GM19328 (cell line): ENCODE measurements around the gene SCD5.
A peak's percentile ranks its signal among the peaks of the same experiment; 100 is the strongest.

Experiments used
- ATAC-seq: cut with Tn5 transposase; IDR thresholded peaks from one replicate; pipeline ENCODE4 v1.9.1; 2021; ENCODE audit warnings: mild to moderate bottlenecking, moderate library complexity; ENCODE audit not compliant: unreplicated experiment

The SCD5 gene

GRCh38 chr4:82739287-82740190 lies 59.1 kb downstream of the SCD5 start:
- peak; percentile 99 for ATAC-seq

- ATAC-seq = no peak
Measured at GRCh38 chr4:82737354-82737753, 61.2 kb downstream of the SCD5 start.

DNA sequence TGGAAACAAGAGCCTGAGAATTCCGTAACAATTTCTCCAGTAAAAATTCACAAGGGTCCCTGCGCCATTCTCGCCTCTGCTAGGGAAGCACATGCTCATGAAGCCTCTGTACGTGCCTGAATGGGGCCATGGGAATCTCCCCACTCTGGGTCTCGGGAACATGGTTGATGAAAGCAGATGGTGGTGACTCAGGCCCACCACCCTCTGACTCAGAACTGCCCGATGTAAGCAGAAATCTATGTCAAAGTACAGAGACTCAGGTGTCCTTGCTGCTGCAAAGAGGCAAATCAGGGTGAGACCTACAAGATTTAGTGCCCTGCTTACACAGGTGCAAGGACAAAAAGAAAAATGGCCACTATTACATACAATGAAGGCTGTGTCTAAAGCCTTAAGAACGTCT lies 65.0 kb downstream of the SCD5 start:
- no peak for ATAC-seq

- ATAC-seq = no peak
Measured at GRCh38 chr4:82728301-82728700, 70.3 kb downstream of the SCD5 start.

DNA sequence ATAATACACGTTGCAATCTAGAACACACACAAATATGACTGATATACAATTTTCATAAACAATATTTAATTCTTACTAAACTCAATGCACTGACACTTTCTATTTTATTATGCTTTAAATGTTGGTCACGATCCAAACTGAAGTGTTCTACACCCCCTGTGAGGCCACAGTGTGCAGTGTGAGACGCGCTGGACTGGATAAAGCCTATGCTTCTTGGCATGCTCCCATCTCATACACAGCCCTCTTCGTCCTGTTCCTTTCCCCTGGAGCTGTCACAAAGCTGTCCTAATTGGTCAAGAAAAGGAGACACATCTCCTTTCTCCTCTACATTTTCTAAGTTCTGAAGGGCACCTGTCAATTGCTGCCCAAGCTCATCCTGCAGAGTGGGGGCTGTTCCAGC lies 72.0 kb downstream of the SCD5 start:
- no peak for ATAC-seq

DNA sequence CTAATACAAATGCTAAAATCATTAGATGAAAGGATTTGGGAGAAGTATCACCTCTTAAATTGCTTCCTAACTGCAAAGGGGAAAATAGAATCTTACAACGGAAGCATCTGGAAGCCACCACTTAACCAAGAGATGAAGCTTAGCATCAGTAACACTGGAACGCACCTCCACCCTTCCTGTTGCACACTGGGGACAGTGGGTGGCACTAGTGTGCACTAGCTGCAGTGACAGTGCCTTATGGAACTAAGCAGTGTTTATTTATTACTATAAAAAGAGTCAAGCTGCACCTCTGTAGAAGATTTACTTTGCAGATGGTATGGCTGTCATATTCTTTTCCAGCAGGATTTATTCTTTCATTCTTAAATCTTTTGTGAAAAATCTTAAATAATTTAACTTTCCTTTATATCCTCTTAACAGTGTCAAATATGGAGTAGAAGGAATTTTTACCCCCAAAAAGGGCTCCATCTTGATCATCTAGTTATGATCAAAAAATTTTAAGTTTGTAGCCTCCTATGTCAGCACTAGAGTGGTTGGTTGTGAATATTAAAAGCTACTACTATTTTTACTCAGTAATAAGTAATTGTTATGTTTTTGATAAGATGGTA lies 76.7 kb downstream of the SCD5 start:
- peak; percentile 73 for ATAC-seq

GRCh38 chr4:82718162-82718940 lies 80.2 kb downstream of the SCD5 start:
- no peak for ATAC-seq

GRCh38 chr4:82715731-82716617 lies 82.6 kb downstream of the SCD5 start:
- no peak for ATAC-seq

DNA sequence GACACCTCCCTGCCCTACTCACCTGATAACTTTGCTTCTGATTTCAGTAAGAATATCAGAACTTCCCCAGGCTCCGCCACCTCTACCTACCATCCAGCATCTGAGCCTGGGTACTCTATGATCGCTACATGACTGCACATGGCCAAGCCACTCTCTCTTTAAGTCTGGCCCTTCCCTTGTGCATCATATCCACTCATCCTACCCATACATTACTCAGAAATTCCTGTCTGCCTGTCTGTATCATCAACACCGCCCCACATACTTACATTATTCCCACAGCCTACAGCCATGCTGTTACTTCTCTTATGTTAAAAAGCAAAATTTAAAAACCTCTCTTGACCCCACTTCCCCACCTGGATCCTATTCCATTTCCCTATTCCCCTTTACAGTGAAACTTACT lies 84.7 kb downstream of the SCD5 start:
- no peak for ATAC-seq

GRCh38 chr4:82712561-82712960 lies 86.0 kb downstream of the SCD5 start:
- no peak for ATAC-seq

- no peak for ATAC-seq
Measured at GRCh38 chr4:82711158-82711785, 87.3 kb downstream of the SCD5 start.

GRCh38 chr4:82710197-82710929 lies 88.2 kb downstream of the SCD5 start:
- no peak for ATAC-seq

GRCh38 chr4:82708982-82709381 lies 89.6 kb downstream of the SCD5 start:
- ATAC-seq = no peak

- no peak for ATAC-seq
Measured at GRCh38 chr4:82706349-82707000, 92.1 kb downstream of the SCD5 start.

DNA sequence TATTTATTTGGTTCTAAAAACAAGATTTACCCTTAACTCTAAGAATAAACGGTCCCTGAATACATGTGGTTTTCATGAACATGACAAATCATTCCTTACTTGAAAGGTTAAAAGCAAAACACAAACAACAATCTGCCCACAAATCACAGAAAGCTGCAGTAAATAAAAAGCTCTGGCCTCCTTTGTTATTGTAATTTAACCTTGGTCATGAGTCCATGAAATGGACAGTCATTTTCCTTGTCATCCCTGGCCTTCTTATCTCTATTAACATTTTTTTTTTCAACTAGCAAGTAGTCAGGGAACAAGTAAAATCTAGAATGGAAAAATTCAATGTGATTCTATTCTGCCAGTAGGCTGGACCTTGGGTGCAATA lies 92.7 kb downstream of the SCD5 start:
- no peak for ATAC-seq

GRCh38 chr4:82705169-82705927 lies 93.2 kb downstream of the SCD5 start:
- no peak for ATAC-seq

DNA sequence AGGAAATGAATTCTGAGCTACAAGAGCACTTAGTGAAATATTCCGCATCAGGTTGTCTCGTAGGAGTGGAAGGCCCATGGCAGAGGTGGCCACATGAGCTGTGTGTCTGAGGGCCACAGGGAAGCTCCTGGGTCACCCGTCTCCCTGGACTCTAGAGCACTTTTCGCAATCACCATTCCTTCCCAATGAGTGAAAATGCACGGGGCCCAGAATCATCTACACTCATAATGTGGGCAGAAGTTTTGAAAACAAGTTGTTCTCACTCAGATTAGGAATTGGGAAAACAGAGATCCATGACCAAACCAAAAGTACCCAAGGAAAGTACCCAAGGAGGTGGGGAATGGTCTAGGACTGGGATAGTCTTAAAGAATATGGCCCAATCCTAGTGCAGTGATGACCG lies 94.4 kb downstream of the SCD5 start:
- no peak for ATAC-seq

DNA sequence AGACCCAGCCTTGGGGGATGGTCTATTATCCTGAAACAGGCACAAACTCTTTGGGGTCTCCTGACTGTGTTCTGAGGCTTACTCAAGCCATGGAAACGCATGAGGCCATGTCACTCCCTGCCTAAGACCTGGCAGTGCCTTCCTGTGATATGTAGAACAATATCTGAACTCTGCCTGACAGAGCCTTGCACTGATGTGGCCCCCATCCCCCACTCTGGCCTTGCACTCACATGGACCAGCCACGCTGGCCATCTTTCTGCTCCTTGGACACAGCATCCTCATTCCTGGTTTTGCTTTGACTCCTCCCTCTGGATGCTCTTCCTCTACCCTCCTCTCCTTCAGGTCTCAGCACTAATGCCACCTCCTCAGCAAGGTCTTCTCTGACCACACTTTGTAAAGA lies 100.2 kb downstream of the SCD5 start:
- ATAC-seq = no peak
